ENCODE measurements around the gene MAD1L1.

MAD1L1 gene

DNA sequence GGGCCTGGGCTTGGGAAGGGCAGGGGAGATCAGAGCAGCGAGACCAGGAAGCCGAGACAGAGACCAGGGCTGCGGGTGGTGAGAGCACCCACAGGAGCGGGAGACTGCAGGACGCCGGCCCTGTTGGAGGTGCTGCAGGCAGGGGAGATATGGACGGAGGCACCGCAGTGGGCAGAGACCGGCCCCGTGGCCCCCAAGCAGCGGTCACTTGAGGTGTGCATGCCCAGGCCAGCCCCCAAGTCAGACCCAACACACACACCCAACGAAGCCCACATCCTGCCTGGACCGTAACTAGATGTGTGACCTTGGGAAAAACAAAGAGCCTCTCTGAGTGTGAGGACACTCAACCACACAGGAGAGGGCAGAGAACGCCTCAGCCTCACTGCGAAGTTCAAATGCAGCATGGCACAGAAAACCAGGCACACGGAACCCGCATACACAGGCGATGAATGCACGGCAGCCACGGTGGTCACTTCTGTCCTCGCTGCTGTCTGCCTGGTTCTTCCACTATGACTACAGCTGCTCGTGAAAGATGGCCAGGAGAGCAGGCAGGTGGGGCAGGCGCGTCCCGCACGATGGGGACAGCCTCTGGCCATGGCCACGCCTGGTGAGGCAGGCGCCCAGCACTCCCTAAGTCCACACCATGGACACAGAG is 214.7 kb downstream of the MAD1L1 start:
- Histone ChIP-seq H3K36me3 (ENCODE audit: control insufficient read depth, insufficient read depth, low read length) (no peaks in the 10 kb centered on the region), H3K9ac (ENCODE audit: low read depth, low read length) (no peak overlapping the region), H3K27ac (ENCODE audit: low read depth, low read length) (no peak overlapping the region)

DNA sequence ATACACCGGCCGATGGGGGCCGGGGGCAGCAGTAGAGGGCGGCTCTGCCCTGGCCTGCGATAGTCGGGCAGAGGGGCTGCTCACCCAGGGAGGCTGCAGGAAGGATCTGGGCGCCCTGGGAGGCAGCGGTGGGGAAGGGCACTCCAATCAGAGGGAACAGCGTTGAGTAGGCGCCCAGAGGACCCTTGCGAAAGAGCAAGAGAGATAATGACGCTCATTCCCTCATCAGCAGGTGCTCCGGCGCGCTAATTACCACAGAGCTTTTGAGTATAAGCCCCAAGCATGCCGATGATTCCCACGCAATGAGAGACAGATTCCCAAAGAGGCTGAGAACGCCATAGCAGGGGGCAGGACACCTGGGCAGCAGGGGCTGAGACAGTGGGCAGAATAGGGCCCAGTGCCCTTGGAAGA is 215.3 kb downstream of the MAD1L1 start:
- no peaks in the 10 kb centered on the region for H3K36me3 ChIP-seq (ENCODE audit: control insufficient read depth, insufficient read depth, low read length)
- H3K4me1 ChIP-seq (ENCODE audit: control insufficient read depth, insufficient read depth, low read length): no peaks in the 10 kb centered on the region
- H3K27ac ChIP-seq (ENCODE audit: low read depth, low read length): no peak overlapping the region
- no peaks in the 10 kb centered on the region for H3K27me3 ChIP-seq (ENCODE audit: control insufficient read depth, insufficient read depth, low read length)
- H3K9ac ChIP-seq (ENCODE audit: low read depth, low read length): no peak overlapping the region
- no peaks in the 10 kb centered on the region for H3K9me3 ChIP-seq (ENCODE audit: control insufficient read depth, insufficient read depth, low read length)
- H3K4me3 ChIP-seq (ENCODE audit: low read depth, low read length): no peak overlapping the region

More for the DNA sequence above, 214.7 kb downstream of the MAD1L1 start:
- Histone ChIP-seq H3K4me1 (ENCODE audit: control insufficient read depth, insufficient read depth, low read length) (no peaks in the 10 kb centered on the region), H3K4me3 (ENCODE audit: low read depth, low read length) (no peak overlapping the region), H3K27me3 (ENCODE audit: control insufficient read depth, insufficient read depth, low read length) (no peaks in the 10 kb centered on the region), H3K9me3 (ENCODE audit: control insufficient read depth, insufficient read depth, low read length) (no peaks in the 10 kb centered on the region)

DNA sequence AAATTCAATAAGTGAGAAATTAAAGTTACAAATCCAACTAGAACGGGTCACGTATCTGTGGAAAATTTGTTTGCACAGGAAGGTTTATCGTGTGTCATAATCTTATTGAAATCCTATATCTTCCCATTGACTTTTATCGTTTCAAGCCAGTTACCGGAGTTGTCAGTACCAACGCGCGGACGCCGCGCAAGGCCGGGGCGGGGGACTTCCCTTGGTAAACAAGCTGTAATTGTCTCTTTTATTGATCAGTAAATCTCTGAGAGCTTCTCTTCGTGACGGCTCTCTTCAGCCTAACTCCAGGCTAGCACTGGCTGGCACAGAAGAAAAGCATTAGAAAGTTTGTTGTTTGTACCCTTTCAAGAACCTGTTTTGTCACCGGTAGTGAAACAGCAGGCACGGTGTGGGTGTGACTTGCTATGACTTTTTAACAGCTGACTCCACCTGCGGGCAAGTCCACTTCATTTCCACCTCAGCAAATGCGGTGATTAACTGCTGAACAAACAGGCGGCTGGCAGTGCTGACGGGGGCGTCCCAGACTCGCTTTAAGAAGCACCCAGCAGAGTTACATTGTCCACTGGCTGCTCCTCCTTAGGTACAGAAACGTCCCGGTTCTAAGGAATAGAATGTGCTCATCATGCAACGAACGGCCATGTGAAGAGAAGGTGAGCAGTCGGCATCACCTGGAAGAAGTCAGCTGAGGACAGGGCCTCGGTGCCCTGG is 215.8 kb downstream of the MAD1L1 start:
- no peak overlapping the region for H3K9ac ChIP-seq (ENCODE audit: low read depth, low read length)

DNA sequence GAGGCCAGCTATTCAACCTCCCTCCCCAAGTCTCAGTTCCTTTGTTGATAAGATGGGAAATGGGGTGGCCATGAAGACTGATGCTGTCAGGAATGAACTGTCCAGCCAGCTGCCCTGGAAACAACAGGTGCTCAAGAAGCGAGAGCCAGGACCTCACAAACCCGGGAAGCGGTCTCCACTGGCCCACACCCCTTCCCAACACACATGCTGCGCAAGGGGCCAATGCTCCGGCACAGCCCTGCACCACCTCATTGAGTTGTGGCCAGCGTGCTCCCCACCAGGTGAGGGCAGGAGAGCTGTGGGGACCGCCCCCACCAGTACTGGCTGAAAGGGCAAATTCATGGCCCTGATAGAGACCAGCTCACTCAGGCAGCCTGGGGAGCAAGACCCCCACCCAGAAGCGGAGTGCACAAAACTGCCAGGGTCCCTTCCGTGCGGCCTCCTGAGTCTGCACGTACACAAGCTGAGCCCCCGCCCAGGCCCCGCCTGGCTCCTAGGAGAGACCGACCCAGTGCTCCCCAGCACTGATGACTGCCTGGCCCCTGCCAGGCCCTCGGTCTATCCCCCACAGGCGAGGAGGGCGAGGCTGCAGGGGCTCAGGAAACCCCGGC is 216.6 kb downstream of the MAD1L1 start:
- Histone ChIP-seq H3K36me3 (ENCODE audit: control insufficient read depth, insufficient read depth, low read length) (no peaks in the 10 kb centered on the region), H3K4me1 (ENCODE audit: control insufficient read depth, insufficient read depth, low read length) (no peaks in the 10 kb centered on the region), H3K9me3 (ENCODE audit: control insufficient read depth, insufficient read depth, low read length) (no peaks in the 10 kb centered on the region), H3K9ac (ENCODE audit: low read depth, low read length) (no peak overlapping the region), H3K4me3 (ENCODE audit: low read depth, low read length) (no peak overlapping the region), H3K27me3 (ENCODE audit: control insufficient read depth, insufficient read depth, low read length) (no peaks in the 10 kb centered on the region), H3K27ac (ENCODE audit: low read depth, low read length) (no peak overlapping the region)

More for the DNA sequence above, 215.8 kb downstream of the MAD1L1 start:
- Histone ChIP-seq H3K9me3 (ENCODE audit: control insufficient read depth, insufficient read depth, low read length) (no peaks in the 10 kb centered on the region), H3K36me3 (ENCODE audit: control insufficient read depth, insufficient read depth, low read length) (no peaks in the 10 kb centered on the region), H3K27ac (ENCODE audit: low read depth, low read length) (no peak overlapping the region), H3K27me3 (ENCODE audit: control insufficient read depth, insufficient read depth, low read length) (no peaks in the 10 kb centered on the region), H3K4me1 (ENCODE audit: control insufficient read depth, insufficient read depth, low read length) (no peaks in the 10 kb centered on the region), H3K4me3 (ENCODE audit: low read depth, low read length) (no peak overlapping the region)

DNA sequence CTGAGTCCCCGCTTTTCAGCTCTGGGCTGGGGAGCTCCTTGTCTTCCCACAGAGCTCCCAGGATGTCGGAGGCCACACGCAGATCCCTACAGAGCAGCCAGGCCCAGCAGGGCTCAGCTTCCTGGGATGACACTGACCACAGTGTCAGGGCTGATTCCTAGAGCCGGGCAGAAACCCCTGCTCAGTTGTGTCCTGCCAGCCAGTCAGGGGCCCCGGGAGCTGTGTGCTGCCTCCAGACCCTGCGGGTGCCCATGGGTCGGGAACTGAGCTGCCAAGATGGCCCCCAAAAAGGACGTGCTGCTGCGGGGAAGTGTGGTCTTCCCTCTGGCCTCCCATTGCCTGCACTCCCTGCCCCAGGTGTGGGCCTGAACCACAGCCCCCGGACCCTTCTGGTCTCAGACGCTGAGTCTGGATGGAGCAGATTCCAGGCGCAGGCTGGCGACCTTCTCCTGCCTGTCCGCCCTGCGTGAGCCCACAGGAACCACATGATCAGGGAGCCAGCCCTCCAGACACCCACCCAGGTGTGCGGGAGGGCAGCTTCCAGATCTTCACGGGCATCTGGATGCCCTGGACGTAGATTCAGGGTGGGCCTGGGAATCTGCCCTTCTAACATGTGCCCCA is 217.4 kb downstream of the MAD1L1 start:
- Histone ChIP-seq H3K9ac (ENCODE audit: low read depth, low read length) (no peak overlapping the region), H3K36me3 (ENCODE audit: control insufficient read depth, insufficient read depth, low read length) (no peaks in the 10 kb centered on the region)

DNA sequence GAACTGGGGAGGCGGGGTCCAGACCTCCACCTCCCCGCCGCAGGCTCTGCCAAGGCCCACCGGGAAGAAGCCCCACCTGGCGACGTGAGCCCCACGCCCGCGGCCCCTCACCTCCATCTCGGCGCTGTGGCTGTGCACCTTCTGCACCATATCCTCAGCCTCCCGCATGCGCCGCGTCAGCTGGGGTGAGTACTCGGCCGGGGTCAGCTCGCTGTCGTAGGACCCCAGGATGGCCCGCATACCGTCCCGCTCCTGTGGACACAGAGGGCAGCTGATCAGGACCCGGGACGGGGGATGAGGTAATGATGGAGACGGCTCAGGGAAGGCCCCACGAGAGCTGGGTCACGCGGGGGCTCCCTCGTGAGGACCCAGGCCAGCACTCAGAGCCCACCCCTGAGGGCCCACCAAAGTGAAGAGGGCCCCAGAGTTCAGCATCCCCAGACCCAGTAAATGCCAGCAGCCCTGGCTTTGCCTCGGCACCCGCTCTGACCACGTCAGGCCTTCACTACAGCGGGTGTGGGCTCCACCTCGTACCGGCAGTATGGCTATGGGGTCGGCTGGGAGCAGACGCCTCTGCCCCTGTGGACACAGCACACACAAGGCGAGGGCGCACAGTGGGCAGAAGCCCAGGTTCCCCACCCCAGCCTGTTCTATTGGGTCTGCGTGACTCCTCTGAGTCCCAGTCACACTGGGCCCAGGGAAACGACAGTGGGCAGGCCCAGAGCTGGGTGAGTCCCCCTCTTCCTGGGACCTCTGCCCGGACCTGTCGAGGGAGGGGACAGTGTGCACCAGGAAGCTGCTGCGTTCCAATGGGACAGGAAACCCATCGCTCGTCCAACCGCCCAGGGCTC is 218.1 kb downstream of the MAD1L1 start:
- H3K36me3 ChIP-seq (ENCODE audit: control insufficient read depth, insufficient read depth, low read length): no peaks in the 10 kb centered on the region
- no peak overlapping the region for H3K4me3 ChIP-seq (ENCODE audit: low read depth, low read length)
- no peak overlapping the region for H3K27ac ChIP-seq (ENCODE audit: low read depth, low read length)
- no peaks in the 10 kb centered on the region for H3K9me3 ChIP-seq (ENCODE audit: control insufficient read depth, insufficient read depth, low read length)
- no peaks in the 10 kb centered on the region for H3K4me1 ChIP-seq (ENCODE audit: control insufficient read depth, insufficient read depth, low read length)
- no peak overlapping the region for H3K9ac ChIP-seq (ENCODE audit: low read depth, low read length)
- no peaks in the 10 kb centered on the region for H3K27me3 ChIP-seq (ENCODE audit: control insufficient read depth, insufficient read depth, low read length)

More for the DNA sequence above, 217.4 kb downstream of the MAD1L1 start:
- Histone ChIP-seq H3K27ac (ENCODE audit: low read depth, low read length) (no peak overlapping the region), H3K4me1 (ENCODE audit: control insufficient read depth, insufficient read depth, low read length) (no peaks in the 10 kb centered on the region), H3K4me3 (ENCODE audit: low read depth, low read length) (no peak overlapping the region), H3K9me3 (ENCODE audit: control insufficient read depth, insufficient read depth, low read length) (no peaks in the 10 kb centered on the region), H3K27me3 (ENCODE audit: control insufficient read depth, insufficient read depth, low read length) (no peaks in the 10 kb centered on the region)

DNA sequence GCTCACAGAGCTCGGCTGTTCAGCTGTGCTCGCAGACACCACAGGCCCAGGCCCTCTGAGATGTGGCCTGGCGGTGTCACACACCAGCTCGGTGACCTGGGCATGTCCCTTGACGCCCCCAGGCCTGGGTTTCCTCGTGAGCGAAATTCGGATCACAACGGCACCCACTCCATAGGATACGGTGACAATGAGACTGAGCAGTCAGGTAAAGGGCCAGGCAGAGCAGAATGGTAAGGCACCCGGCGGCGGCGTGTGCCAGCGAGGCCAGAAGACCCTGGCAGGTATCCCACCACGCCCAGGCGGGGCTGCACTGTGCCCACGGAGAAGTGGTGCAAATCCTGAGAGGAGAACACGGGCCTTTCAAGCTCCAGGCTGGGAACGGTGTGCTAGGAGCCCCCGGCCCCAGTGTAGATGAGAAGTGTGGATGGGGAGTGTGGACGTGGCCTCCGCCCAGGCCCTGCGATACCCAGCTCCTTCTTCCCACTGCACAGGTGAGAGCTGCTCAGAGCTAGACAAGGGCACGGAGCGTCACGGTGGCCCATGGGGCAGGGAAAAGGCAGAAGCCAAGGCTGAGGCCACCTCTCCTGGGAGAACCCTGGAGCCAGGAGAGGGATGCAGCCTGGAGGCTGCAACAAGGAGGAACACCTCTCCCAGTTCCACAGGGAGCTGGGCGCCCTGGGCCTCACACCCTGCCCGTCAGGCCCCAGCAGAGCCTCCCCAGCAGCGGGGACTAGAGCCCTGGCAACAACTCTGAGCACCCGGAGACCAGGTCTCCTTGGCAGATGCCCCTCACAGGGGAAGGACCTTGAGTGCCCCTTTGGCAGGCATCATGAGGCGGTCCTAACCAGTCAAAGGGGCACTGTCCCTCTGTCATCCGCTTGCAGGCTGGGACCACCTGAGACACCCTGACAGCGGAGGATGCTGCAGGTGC is 219.1 kb downstream of the MAD1L1 start:
- H3K4me1 ChIP-seq (ENCODE audit: control insufficient read depth, insufficient read depth, low read length): no peaks in the 10 kb centered on the region
- H3K27me3 ChIP-seq (ENCODE audit: control insufficient read depth, insufficient read depth, low read length): no peaks in the 10 kb centered on the region
- H3K36me3 ChIP-seq (ENCODE audit: control insufficient read depth, insufficient read depth, low read length): no peaks in the 10 kb centered on the region
- no peak overlapping the region for H3K9ac ChIP-seq (ENCODE audit: low read depth, low read length)
- H3K27ac ChIP-seq (ENCODE audit: low read depth, low read length): no peak overlapping the region
- no peaks in the 10 kb centered on the region for H3K9me3 ChIP-seq (ENCODE audit: control insufficient read depth, insufficient read depth, low read length)
- no peak overlapping the region for H3K4me3 ChIP-seq (ENCODE audit: low read depth, low read length)

DNA sequence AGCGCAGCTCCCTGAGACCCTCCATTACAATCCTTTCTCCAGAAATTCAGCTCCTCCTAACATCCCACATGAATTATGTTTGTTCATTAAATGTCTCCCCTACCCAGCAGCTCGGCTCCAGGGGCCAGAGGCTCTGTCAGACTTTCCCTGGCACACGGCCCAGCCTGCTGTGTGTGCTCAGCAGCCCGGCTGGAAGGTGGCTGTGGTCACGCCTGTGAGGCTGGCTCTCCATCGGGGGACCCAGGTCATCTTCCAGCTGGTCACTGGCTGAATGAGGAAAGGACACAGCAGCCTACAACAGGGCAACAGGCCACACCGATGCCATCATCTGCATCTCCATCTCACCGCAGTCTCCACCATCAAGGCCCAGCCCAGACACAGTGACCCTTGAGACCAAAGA is 219.8 kb downstream of the MAD1L1 start:
- no peak overlapping the region for H3K27ac ChIP-seq (ENCODE audit: low read depth, low read length)
- no peaks in the 10 kb centered on the region for H3K9me3 ChIP-seq (ENCODE audit: control insufficient read depth, insufficient read depth, low read length)
- H3K9ac ChIP-seq (ENCODE audit: low read depth, low read length): no peak overlapping the region
- H3K4me3 ChIP-seq (ENCODE audit: low read depth, low read length): no peak overlapping the region
- no peaks in the 10 kb centered on the region for H3K36me3 ChIP-seq (ENCODE audit: control insufficient read depth, insufficient read depth, low read length)
- no peaks in the 10 kb centered on the region for H3K4me1 ChIP-seq (ENCODE audit: control insufficient read depth, insufficient read depth, low read length)
- no peaks in the 10 kb centered on the region for H3K27me3 ChIP-seq (ENCODE audit: control insufficient read depth, insufficient read depth, low read length)

DNA sequence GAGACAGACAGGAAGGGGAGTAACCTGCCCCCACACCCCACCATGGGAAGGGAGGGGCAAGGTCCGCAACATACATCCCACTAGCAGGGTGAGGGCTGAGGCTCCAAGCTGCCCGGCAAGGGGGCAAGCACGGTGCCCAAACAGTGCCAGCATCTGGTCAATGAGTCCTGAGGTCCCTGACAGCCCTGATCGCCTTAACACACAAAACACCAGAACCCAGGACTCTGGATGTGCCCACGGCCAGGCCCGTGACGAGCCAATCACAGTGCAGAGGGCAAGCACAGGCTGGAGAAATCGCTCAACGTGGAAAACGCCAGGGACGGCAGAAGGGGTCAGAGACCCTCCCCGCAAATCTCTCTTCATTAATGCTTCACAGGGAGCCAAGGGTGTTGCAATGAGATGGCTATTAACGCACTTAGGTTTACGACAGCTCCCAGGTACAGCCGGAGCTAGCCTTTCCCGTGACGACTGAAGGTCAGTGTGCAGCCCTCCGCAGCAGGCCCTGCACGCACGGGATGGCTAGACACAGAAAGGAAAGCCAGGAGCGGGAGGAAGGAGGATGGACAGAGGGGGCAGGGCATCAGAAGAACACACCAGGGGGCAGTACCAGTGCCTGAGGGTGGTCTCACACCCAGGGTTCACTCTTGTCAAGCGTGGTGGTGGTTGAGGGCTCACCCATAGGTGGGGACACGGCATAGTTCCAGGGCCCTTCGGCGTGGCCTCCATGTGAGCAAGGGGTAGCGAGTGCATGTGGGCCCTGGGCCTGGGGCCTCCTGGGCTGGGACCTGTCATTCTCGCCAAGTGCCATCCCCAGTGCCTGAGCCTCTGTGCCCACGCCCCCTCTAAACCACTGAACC is 220.5 kb downstream of the MAD1L1 start:
- Histone ChIP-seq H3K9me3 (ENCODE audit: control insufficient read depth, insufficient read depth, low read length) (no peaks in the 10 kb centered on the region), H3K9ac (ENCODE audit: low read depth, low read length) (no peak overlapping the region), H3K27me3 (ENCODE audit: control insufficient read depth, insufficient read depth, low read length) (no peaks in the 10 kb centered on the region), H3K4me1 (ENCODE audit: control insufficient read depth, insufficient read depth, low read length) (no peaks in the 10 kb centered on the region), H3K4me3 (ENCODE audit: low read depth, low read length) (no peak overlapping the region), H3K36me3 (ENCODE audit: control insufficient read depth, insufficient read depth, low read length) (no peaks in the 10 kb centered on the region), H3K27ac (ENCODE audit: low read depth, low read length) (no peak overlapping the region)
